Lower leg skin (tissue), 3 donors: ENCODE measurements around the gene TNFRSF6B.

Experiments used
- CTCF ChIP-seq, 3 donors: fragments of 450-650 bp; IDR thresholded peaks; one replicate each; pipeline ENCODE4 v1.5.1; 2016; ENCODE audit warnings: antibody characterized with exemption in 3 of 3, mild to moderate bottlenecking in 3 of 3, moderate library complexity in 2 of 3
- POLR2A ChIP-seq, 2 donors: fragments of 450-650 bp; IDR thresholded peaks; one replicate each; pipeline ENCODE4 v1.6.1; 2016 to 2017; ENCODE audit warnings: antibody characterized with exemption in 2 of 2, mild to moderate bottlenecking in 1 of 2, moderate library complexity in 1 of 2

GRCh38 chr20:63705232-63706026 lies 9.0 kb downstream of the TNFRSF6B start:
- TF ChIP-seq CTCF (IDR thresholded peaks at IDR 0.05): no peak
- no peak for TF ChIP-seq POLR2A (IDR thresholded peaks at IDR 0.05)
